Measurements from ENCODE around the gene POGZ.
"Not testable (repeated sequence)": the region's sequence is repeated elsewhere in the genome, so short reads cannot be mapped to it uniquely, and the experiment has no call there.

The POGZ gene

DNA sequence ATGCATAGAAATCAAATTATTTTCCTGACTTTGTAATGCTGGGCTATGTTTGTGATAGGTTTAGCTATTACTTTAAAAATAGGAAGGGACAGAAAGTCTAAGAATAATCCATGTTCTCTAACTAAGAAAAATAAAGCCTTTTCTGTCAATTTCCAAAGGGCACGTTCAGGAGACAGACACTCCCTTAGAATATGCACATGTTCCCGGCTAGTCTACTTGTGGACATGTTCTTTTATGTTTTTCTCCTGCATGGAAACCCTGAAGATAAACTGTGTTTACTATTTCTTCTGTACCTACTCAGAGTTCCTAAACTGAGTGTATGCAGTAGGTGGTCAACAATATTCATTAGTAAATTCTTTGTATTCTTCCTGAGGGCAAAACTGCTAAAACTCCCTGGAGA, 47.4 kb downstream of the POGZ start:
- DNase-seq (ENCODE audit: low read depth), result no peak

DNA sequence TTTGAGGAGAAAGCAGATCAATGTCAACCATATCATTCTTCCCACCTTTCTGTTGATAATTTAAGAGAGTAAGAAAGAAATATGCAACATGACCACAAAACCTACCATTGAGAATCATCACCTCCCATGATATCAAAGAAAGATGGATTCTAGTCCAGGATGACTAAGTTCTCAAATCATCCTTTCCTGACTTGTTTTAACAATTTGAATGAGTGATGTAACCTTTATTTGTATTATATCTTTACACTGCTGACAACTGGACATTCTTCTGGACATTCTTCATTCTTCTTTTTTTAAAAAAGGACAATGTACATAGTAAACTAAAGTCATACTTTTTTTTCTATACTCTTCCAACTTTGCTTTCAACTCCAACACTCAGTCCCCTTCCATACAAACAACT, 50.4 kb downstream of the POGZ start:
- no peak for DNase-seq (ENCODE audit: low read depth)

DNA sequence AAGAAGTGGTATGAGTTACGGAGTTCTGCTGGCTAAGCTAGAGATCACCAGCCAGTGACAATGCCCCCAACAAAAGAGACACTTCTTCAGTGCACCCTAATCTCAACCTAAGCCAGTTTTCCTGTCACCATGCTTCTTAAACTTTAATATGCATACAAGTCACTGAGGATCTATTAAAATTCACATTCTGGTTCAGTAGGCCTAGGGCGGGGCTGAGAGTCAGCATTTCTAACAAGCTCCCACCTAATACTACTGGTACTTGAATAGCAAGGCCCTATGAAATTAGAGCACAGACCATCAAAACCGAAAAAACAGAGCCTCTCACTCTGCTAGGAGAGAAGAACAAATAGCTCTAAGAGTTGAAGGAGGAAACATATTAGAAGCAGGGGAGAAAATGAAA, 52.0 kb downstream of the POGZ start:
- DNase-seq (ENCODE audit: low read depth), result no peak

DNA sequence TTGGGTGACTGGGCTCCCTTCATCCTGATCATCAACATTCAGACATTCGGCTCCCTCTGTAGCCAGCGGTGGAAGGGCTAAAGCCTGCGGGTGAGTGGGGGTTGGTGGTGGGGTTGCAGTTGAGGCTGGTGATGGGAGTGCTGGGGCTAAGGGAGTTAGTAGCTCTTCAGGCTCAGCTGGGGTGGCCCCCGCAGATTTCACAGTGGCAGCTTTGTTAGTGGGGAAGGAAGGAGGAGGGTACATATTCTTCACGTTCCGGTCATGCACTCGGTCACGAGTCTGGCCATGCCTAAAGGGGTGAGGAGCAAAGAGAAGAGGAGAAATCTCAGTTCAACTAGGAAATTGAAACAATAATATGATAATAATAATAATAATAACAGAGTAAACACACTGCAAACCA, 53.1 kb downstream of the POGZ start:
- no peak for DNase-seq (ENCODE audit: low read depth)

DNA sequence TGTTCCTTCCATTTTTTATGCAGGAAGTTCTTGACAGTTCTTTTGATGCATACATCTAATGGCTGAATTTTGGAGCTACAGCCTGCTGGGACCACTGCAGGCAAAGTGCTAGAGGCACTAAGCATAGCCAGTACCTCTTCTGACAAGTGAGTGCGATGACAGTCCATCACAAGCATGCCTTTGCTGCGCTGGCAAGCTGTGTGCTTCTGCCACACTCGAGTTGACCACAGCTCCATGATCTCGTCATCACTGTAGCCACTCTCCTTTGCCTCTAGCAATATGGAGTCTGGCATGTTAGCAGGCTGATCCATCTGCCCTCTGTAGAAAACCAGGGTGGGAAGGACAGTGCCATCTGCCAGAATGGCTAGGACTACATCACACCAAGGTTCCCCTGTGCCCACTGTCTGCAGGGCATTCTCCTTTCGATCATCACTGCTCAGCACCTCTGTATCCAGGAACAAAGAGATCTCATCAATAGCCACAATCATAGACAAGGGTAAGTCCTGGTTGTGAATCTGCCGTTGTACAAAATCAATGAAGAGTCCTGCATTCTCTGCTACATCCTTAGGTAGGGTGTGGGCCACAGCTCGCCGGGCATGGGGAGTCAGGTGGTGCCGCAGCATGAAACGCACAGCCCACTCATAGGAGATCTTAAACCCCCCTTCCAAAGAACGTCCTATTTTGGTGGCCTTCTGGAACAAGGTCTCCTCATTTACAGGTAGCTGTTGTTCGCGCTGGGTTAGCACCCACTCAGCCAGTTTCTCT, 53.9 kb downstream of the POGZ start:
- DNase-seq (ENCODE audit: low read depth), result no peak

DNA sequence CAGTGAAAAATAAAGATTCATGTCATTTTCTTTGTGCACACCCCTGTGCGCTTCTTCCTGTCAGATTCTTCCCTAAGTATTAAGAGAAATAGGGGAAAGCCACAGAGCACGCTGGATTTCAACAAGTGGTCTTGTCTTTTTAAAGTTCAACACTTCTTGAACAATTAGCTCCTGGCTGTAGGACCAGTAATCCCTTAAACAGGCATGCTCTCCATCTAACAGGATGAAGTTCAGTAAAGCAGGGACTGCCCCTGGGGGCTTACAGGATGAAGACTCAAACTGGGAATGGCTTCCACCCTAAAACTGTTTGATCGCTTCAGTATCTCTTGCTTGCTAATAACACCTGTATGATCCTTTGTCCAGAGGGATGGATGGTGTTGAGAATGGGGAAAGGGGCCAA, 55.7 kb downstream of the POGZ start:
- DNase-seq (ENCODE audit: low read depth), result no peak

DNA sequence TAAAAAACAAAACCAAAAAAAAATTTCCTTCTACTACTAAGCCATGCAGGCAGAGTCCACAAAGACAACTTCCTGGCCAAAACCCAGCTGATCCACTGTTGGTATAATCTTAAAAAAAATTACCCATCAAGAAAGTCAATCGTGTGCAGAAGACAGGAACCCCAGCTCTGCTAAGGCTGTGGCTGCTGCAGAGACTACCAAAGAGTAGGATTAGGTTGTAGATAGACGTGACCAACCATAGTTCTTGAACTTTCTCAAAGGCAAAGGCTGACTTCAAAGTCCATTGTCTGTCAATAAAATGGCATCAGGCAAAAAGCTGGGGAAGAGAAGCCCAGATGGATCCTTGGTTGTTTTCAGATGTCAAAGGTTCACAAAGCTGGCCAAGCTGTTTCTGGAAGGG, 56.5 kb downstream of the POGZ start:
- no peak for DNase-seq (ENCODE audit: low read depth)

DNA sequence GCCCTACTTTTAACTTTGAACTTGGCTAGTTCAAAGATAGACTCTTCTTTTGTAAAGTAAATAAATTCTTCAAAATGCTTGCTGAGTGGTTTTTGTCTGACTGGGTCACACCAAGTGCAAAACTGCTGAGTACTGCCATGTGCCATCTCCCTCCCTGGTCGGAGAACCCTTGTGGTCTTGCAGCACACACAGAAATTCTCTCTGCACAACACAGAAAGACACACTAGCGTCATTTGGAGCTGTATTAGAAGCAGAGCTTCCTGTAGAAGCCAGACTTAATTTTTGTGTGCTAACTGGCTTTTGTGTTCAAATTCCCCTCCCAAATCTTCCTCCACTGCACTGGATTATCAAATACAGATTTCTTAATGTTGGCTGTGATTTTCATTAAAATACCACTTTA, 57.4 kb downstream of the POGZ start:
- DNase-seq (ENCODE audit: low read depth), result no peak

DNA sequence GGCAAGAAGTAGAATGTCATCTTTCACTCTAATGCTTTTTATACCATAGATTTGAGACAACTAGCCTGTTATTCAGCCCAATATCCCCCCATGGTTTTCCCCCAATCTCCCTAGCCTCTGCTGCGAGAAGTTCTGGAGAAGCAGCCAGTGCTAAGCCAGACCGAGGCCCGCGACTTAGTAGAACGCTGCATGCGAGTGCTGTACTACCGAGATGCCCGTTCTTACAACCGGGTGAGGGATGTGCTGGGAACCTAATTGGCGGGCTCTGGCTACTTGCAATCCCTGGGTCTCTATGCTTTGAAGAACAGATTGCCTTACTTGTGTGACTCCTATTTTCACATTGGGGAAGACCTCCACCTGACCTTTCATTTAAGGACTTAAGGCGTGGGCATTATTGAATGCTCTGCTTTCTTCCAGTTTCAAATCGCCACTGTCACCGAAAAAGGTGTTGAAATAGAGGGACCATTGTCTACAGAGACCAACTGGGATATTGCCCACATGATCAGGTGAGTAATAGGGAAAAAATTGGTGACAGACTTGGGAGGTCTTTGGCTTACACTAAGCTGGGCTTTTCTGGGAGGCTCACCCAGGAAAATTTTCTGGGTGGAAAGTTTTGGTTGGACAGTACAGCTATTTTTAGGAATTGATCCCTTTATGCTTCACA, 58.0 kb downstream of the POGZ start:
- DNase-seq (ENCODE audit: low read depth), result no peak

DNA sequence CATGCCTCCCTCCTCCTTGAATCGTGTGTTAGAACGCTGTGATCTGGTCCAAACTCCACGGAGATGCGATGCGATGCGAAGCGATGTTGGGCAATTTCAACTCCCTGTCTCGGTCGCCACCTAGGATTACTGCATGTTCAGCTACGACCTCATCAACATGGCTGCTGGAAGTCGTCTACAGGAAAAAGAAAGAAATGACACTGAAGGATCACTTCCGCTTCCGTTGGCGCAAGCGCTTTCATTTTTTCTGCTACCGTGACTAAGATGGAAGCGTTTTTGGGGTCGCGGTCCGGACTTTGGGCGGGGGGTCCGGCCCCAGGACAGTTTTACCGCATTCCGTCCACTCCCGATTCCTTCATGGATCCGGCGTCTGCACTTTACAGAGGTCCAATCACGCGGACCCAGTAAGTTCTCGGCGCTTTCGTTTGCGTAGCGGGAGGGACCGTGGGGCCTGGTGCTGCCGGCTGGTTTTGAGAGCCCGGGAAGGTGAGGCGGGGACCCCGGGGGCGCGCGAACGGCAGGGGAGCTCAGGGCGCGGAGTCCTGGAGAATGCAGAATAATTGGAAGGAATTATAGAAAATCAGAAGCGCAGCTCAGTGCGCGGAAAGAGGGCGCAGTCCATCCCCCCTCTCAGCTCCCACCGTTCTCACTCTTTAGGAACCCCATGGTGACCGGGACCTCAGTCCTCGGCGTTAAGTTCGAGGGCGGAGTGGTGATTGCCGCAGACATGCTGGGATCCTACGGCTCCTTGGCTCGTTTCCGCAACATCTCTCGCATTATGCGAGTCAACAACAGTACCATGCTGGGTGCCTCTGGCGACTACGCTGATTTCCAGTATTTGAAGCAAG, 59.7 kb downstream of the POGZ start, which contains the start of gene PSMB4:
Gene PSMB4, plus strand, starts transcription at position 250 of the 848 bp plus-strand sequence. Its CDS starts 15 bp downstream, at position 265.
- peak; percentile 76 for DNase-seq (ENCODE audit: low read depth)

DNA sequence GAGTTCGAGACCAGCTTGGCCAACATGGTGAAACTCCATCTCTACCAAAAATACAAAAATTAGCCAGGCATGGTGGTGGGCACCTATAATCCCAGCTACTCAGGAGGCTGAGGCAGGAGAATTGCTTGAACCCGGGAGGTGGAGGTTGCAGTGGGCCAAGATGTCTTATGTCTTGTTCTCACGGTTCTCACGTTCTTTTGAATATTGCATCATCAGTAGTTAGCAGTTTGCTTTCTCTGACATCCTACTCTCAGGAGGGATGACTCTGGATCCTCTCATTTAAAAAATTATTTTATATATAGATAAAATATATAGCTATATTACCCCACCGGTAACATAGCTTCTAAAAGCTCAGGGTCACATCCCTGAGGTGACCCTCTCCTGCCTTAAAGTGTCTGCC, 63.0 kb downstream of the POGZ start:
- not testable (repeated sequence) for DNase-seq (ENCODE audit: low read depth)

DNA sequence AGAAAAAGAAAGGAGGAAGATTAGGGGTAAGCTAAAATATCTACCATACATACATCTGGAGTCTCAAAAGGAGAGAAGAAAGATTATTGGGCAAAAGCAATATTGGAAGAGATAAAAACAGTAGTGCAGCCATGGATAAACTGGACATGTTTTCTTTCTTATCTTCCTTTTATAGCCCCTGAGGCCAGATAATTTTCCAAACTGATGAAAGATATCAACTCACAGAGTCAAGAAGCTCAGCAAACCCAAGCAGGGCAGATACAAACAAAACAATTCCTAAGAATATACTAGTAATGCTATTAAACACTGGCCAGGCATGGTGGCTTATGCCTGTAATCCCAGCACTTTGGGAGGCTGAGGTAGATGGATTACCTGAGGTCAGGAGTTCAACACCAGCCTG, 65.7 kb downstream of the POGZ start:
- no peak for DNase-seq (ENCODE audit: low read depth)

DNA sequence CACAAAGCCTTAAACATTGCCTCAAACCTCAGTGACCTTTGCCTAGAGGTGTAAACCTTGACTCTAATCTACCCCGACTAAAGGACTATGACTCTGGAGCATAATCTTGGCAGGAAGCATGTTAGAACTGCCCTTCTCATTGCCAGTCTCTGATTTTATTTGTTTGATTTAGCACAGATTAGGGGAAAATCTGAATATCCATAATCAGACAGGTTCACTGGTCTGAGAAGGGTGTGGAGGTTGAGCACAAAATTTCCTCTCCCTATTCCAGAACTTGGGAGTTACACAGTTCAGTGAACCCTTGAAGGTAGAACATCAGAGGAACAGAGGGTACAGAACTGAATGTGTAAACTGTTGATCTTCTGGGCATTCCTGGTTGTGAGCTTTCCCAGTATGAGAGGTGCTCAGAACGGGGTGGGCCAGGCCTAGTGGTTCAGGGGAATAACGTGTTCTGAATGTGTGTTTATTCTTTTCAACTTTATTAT, 68.2 kb downstream of the POGZ start:
- no peak for DNase-seq (ENCODE audit: low read depth)

DNA sequence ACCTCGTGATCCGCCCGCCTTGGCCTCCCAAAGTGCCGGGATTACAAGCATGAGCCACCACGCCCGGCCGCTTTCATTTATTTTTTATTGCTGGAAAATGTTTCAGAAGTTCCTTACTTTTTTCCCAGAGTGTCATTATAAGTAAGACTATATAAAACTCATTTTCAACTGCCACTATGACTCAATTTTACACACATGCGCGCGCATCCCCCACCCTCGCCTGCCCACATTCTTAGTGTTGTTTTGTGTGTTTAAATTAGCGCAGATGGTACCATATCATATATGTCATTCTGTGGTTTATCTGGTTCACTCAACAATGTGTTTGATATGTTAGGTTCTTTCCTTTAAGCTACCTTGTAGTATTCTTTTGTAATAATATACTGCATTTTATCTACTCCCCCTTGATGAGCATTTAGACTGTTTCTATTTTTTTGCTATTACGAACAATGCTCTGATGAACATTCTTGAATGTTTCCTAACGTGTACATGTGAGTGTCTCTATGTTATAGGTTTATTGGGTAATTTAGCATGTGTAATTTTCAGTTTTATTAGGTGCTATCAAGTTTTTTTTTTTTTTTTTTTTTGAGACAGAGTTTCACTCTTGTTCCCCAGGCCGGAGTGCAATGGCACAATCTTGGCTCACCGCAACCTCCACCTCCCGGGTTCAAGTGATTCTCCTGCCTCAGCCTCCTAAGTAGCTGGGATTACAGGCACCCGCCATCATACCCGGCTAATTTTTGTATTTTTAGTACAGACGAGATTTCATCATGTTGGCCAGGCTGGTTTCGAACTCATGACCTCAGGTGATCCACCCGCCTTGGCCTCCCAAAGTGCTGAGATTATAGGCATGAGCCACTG, 68.8 kb downstream of the POGZ start:
- DNase-seq (ENCODE audit: low read depth), result not testable (repeated sequence)

DNA sequence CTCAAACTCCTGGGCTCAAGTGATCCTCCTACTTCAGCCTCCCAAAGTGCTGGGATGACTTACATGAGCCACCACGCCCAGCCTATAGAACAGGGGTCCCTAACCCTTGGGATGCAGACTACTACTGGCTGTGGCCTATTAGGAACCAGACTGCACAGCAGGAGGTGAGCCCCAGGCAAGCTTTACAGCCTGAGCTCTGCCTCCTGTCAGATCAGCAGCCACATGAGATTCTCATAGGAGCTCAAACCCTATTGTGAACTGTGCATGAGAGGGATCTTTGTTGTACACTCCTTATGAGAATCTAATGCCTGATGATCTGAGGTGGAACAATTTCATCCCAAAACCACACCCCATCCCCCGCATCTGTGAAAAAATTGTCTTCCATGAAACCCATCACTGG, 73.3 kb downstream of the POGZ start:
- DNase-seq (ENCODE audit: low read depth), result no peak

DNA sequence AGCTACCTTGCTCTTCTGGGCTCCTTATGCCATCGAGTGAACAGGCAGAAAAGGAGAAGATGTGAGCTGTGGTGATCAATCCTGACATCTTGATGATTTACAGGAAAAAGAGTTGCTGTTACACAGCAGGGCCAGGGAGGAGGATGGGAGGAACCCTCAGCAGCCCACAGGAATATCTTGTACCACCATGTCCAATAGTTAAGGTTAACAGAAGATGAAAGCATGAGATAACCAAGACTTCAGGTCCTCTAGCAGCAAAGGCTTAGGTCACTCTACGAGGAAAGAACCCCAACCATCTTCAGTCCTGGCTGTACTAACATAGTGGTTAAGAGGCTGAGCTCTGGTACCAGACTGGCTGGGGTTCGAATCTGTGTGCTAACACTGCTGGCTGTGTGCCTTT, 74.7 kb downstream of the POGZ start:
- no peak for DNase-seq (ENCODE audit: low read depth)

DNA sequence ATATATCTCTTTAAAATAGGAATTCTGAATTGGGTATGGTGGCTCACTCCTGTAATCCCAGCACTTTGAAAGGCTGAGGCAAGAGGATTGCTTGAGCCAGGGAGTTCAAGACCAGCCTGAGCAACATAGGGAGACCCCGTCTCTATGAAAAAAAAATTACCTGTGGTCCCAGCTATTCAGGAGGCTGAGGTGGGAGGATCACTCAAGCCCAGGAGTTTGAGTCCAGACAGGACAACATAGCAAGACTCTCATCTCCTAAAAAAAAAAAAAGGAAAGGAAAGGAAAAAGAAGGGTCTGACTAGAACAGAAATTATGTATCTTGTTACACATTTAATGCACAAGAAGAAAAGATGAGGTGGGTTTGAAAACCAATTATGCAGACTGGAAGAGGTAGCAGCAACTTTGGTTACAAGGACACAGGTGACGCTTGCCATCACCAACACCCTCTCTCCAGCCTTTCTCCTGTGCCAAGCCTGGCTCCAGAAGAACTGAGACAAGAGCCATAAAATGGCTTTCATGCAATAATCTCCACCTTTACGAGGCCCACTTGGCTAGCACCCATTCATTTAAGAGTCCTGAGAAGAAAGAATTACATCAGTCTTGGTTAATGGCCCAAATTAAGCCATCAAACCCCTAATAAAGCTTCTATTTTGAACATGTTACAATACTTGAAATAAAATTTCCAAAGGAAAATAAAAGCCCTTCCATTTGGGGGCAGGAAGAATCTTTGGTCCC, 82.0 kb downstream of the POGZ start:
- DNase-seq (ENCODE audit: low read depth), result no peak

DNA sequence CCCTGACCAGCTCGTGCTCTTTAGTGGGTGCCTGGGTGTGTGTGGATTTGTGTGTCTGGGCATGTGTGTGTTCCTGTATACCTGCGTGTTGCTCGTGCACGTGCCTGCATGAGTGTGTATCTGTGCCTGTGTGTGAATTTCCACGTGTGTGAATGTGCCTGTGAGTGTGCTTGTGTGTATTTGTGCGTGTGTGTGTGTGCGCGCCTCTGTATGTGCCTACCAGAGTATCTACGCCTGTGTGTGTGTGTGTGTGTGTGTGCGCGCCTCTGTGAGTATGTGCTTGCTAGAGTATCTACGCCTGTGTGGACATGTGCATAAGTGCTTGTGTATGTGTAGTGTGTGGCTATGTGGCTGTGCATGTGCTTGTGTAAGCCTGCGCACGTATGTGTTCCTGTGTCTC, 86.1 kb downstream of the POGZ start:
- no peak for DNase-seq (ENCODE audit: low read depth)

DNA sequence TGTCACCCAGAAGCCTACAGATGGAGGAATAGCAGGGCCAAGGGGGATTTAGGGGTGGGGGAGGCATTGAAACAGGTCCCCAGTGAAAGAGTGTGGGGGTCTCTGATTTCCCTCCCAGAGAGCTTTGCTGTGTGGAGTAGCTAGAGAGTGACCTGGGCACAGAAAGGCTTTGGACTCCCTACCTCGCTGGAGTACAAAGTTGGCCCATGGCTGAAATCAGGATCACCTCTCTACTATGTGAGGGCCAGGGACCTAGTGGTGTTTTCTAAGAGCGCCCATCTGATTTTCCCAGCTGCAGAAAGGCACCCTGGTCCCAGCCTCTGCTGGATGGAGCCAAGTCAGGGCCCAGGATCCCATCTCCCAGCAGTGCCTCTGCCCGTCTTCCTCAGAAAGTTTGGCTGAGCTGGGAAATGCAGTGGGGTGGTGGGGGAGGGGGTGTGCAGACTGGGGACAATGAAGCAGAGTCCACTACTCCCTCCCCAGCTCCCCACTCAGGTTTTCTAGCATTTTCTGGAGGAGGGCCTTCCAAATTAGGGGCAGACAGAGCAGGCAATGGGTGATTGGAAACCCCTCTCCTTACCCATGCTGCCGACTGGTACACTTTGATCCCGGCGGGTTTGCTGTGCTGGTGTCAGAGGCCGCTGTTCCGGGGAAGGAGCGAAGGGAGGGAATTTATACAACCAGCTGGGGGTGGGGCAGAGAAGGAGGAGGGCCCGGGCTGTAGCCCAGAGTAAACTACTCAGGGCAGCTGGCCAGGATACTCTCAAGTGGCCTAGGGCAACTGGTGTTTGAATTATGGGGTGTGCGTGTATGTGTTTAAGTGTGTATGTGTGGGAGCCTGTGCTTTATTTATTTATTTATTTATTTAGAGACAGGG, 87.0 kb downstream of the POGZ start, which contains the start of gene SELENBP1:
Gene SELENBP1, minus strand, starts transcription at position 648 of the 877 bp plus-strand sequence. Its CDS starts 64 bp downstream, at position 584.
- peak; percentile 42 for DNase-seq (ENCODE audit: low read depth)
